Measurements from ENCODE around the gene NUDC.
"Not testable (repeated sequence)": the region's sequence is repeated elsewhere in the genome, so short reads cannot be mapped to it uniquely, and the experiment has no call there.

- TF ChIP-seq POLR2A, CTCF (IDR thresholded peaks at IDR 0.05): not testable (repeated sequence)
These were observed 27.1 kb downstream of the NUDC start for GRCh38 chr1:26948725-26949057.
